Breast epithelium (tissue), 3 donors: ENCODE measurements around the gene INSR.

Experiments
- POLR2A ChIP-seq: fragments of 450-650 bp; IDR thresholded peaks from one replicate; pipeline ENCODE4 v1.6.1; 2016; ENCODE audit warnings: antibody characterized with exemption, mild to moderate bottlenecking, moderate library complexity
- POLR2AphosphoS5 ChIP-seq, 3 donors: sonication (generic); formaldehyde crosslinking; IDR thresholded peaks; one replicate each; pipeline ENCODE4 v1.6.1; 2017; ENCODE audit warnings: antibody characterized with exemption in 3 of 3
- TF ChIP-seq, protein P1 (sequence below), 3 donors: fragments of 450-650 bp; IDR thresholded peaks; one replicate each; pipeline ENCODE4 v1.5.1; 2016 to 2017; ENCODE audit warnings: antibody characterized with exemption in 3 of 3, mild to moderate bottlenecking in 3 of 3, moderate library complexity in 3 of 3

DNA sequence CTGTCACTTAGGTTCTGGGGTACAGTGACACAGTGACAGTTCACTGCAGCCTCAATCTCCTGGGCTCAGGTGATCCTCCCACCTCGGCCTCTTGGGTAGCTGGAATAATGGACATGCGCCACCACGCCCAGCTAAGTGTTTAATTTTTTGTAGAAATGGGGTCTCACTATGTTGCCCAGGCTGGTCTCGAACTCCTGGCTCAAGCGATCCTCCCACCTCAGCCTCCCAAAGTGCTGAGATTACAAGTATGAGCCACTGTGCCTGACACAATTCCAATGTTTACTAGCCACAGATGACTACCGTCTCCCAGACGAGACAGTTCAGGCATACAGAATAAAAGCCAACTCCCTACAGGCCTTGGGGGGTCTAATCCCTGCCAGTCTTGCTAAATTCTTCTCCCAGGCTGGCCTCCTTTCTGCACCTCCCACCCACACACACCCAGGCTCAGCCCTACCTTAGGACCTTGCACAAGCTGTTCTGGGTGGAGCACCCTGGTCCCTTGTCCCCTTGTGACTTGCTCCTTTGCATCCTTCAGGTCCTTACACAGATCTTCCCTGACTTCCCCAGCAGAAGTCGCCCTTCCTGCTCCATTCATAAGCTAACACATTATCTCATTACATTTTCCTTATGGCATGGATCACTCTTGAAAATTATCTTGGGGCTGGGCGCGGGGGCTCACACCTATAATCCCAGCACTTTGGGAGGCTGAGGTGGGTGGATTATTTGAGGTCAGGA is 106.4 kb downstream of the INSR start:
- TF ChIP-seq, protein P1, sequence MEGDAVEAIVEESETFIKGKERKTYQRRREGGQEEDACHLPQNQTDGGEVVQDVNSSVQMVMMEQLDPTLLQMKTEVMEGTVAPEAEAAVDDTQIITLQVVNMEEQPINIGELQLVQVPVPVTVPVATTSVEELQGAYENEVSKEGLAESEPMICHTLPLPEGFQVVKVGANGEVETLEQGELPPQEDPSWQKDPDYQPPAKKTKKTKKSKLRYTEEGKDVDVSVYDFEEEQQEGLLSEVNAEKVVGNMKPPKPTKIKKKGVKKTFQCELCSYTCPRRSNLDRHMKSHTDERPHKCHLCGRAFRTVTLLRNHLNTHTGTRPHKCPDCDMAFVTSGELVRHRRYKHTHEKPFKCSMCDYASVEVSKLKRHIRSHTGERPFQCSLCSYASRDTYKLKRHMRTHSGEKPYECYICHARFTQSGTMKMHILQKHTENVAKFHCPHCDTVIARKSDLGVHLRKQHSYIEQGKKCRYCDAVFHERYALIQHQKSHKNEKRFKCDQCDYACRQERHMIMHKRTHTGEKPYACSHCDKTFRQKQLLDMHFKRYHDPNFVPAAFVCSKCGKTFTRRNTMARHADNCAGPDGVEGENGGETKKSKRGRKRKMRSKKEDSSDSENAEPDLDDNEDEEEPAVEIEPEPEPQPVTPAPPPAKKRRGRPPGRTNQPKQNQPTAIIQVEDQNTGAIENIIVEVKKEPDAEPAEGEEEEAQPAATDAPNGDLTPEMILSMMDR (IDR thresholded peaks at IDR 0.05), result no peak
- TF ChIP-seq POLR2A (no peak), POLR2AphosphoS5 (IDR thresholded peaks at IDR 0.05) (no peak)
